ENCODE measurements around the gene KRT6A.
"Not testable (repeated sequence)": the region's sequence is repeated elsewhere in the genome, so short reads cannot be mapped to it uniquely, and the experiment has no call there.

KRT6A gene

DNA sequence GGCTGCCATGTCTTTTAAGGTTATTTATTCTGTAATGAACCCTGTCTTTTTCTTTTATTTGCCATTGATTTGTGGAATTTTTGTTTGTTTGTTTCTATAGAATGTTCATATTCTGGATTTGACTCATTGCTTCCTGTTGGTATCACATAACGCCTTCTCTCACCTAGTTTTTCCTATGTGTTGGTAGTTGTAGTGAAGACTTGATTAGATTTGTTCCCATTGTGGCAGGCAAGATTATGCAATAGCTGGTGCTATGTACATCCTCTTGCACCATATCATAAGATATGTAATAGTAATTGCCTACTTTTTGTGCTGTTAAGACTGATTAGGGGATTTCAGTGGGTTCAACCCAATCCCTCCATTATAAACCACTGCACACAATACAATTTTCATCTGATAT is 37.2 kb downstream of the KRT6A start:
- no peaks in the 10 kb centered on the region for H3K4me1 Mint-ChIP-seq
- H3K27ac Mint-ChIP-seq, result no peak overlapping the region
- no peak for TF ChIP-seq CTCF (IDR thresholded peaks at IDR 0.05; ENCODE audit: unreplicated experiment in 3 of 3)
- H3K36me3 Mint-ChIP-seq (ENCODE audit: low read depth), result no peaks in the 10 kb centered on the region
- H3K9me3 Mint-ChIP-seq, result no peaks in the 10 kb centered on the region
- H3K4me3 Mint-ChIP-seq, result no peak overlapping the region
- peaks cover 5% of the 10 kb centered on the region for H3K27me3 Mint-ChIP-seq (ENCODE audit: low read depth)

GRCh38 chr12:52454411-52455201 is 38.5 kb downstream of the KRT6A start:
- H3K36me3 Mint-ChIP-seq (ENCODE audit: low read depth), result no peaks in the 10 kb centered on the region
- no peaks in the 10 kb centered on the region for H3K4me1 Mint-ChIP-seq
- no peak for TF ChIP-seq CTCF (IDR thresholded peaks at IDR 0.05; ENCODE audit: unreplicated experiment in 3 of 3)
- no peaks in the 10 kb centered on the region for H3K9me3 Mint-ChIP-seq
- H3K27me3 Mint-ChIP-seq (ENCODE audit: low read depth), result peaks cover 5% of the 10 kb centered on the region
- no peak overlapping the region for H3K4me3 Mint-ChIP-seq
- no peak overlapping the region for H3K27ac Mint-ChIP-seq

GRCh38 chr12:52452101-52452500 is 41.0 kb downstream of the KRT6A start, which contains the start of gene KRT6B:
TSS of gene KRT6B (minus strand) at chr12:52452146. CDS start at chr12:52452078, 68 bp downstream.
- H3K9me3 Mint-ChIP-seq, result no peaks in the 10 kb centered on the region
- H3K36me3 Mint-ChIP-seq (ENCODE audit: low read depth), result no peaks in the 10 kb centered on the region
- peaks cover 5% of the 10 kb centered on the region for H3K27me3 Mint-ChIP-seq (ENCODE audit: low read depth)
- no peak within 1 kb of the TSS for H3K27ac Mint-ChIP-seq
- no peak for TF ChIP-seq CTCF (IDR thresholded peaks at IDR 0.05; ENCODE audit: unreplicated experiment in 3 of 3)
- no peaks in the 10 kb centered on the region for H3K4me1 Mint-ChIP-seq
- H3K4me3 Mint-ChIP-seq, result no peak within 1 kb of the TSS

- Mint-ChIP-seq H3K4me1 (no peaks in the 10 kb centered on the region), H3K27ac (no peak overlapping the region), H3K36me3 (ENCODE audit: low read depth) (no peaks in the 10 kb centered on the region), H3K27me3 (ENCODE audit: low read depth) (peaks cover 8% of the 10 kb centered on the region), H3K9me3 (no peaks in the 10 kb centered on the region), H3K4me3 (no peak overlapping the region)
- TF ChIP-seq CTCF (IDR thresholded peaks at IDR 0.05; ENCODE audit: unreplicated experiment in 3 of 3), result no peak
Measured at GRCh38 chr12:52448228-52448627, 44.8 kb downstream of the KRT6A start.

- not testable (repeated sequence) for H3K4me3 Mint-ChIP-seq; H3K27ac Mint-ChIP-seq; H3K36me3 Mint-ChIP-seq (ENCODE audit: low read depth); H3K9me3 Mint-ChIP-seq; H3K4me1 Mint-ChIP-seq; H3K27me3 Mint-ChIP-seq (ENCODE audit: low read depth)
Measured at GRCh38 chr12:52447196-52447595, 45.9 kb downstream of the KRT6A start.

DNA sequence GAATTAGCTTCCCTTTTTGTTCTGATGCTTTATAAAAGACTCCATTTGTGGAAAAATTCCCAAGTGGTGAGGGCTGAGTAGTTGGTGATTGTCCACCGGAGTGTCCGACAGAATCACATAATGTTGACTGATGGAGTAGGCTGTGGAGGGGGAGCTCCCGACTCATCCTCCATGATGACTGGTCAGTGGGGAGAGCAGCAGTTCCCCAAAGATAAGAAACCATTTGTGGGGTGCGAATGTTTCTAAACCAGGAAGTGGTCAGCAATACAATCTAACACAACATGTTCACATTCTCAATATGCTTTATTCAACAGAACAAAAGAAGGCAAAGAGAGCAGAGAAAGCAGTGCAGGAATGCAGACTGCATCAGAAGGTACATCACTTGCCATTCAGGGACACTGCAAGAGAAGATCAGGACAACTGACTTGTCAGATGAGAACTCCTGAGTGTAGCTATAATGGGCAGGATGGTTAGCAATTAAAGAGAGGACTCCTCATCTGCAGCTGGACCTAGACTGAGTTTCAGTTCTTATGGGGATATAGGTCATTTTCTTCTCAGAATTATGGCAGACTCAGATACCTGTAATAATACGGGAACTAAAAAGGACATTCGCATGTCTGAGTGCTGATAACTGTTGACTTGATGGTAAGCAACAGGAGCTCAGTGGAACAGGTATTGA is 46.6 kb downstream of the KRT6A start:
- no peak for TF ChIP-seq CTCF (IDR thresholded peaks at IDR 0.05; ENCODE audit: unreplicated experiment in 3 of 3)
- H3K4me1 Mint-ChIP-seq, result peaks cover 6% of the 10 kb centered on the region
- H3K4me3 Mint-ChIP-seq, result no peak overlapping the region
- no peaks in the 10 kb centered on the region for H3K9me3 Mint-ChIP-seq
- H3K36me3 Mint-ChIP-seq (ENCODE audit: low read depth), result no peaks in the 10 kb centered on the region
- H3K27ac Mint-ChIP-seq, result no peak overlapping the region
- peaks cover 9% of the 10 kb centered on the region for H3K27me3 Mint-ChIP-seq (ENCODE audit: low read depth)
